C4-2B (cell line): ENCODE data around the gene EHBP1.

Experiments
- H3K27ac ChIP-seq: fragments of 450-650 bp; 2 replicates; pipeline ENCODE4 v1.5.1; 2017
- ZFX ChIP-seq: fragments of 450-650 bp; IDR thresholded peaks from 2 replicates; pipeline ENCODE4 v1.6.1; 2017
- TF ChIP-seq, protein P1 (sequence below): fragments of 450-650 bp; conservative IDR thresholded peaks from 2 replicates; pipeline ENCODE4 v1.5.1; 2017; ENCODE audit warnings: mild to moderate bottlenecking

EHBP1 gene

DNA sequence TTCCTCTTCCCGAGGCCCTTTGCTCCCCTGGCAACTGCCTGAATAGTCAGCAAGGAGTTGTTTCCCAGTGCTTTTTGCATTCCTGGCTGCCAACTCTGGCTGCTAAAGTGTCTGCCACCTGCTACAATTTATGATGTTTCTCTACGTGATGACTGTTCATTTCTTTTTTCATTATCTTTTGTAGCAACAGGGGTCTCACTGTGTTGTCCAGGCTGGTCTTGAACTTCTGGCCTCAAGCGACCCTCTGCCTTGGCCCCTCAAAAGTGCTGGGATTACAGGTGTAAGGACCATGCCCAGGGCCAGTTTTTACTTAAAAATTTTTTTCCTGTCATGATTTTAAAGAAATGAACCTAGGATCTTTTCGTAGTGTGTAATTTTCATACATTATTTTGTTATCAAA, 11.3 kb downstream of the EHBP1 start:
- TF ChIP-seq, protein P1, sequence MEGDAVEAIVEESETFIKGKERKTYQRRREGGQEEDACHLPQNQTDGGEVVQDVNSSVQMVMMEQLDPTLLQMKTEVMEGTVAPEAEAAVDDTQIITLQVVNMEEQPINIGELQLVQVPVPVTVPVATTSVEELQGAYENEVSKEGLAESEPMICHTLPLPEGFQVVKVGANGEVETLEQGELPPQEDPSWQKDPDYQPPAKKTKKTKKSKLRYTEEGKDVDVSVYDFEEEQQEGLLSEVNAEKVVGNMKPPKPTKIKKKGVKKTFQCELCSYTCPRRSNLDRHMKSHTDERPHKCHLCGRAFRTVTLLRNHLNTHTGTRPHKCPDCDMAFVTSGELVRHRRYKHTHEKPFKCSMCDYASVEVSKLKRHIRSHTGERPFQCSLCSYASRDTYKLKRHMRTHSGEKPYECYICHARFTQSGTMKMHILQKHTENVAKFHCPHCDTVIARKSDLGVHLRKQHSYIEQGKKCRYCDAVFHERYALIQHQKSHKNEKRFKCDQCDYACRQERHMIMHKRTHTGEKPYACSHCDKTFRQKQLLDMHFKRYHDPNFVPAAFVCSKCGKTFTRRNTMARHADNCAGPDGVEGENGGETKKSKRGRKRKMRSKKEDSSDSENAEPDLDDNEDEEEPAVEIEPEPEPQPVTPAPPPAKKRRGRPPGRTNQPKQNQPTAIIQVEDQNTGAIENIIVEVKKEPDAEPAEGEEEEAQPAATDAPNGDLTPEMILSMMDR, result no peak
- no peak for TF ChIP-seq ZFX
- no peak overlapping the region for H3K27ac ChIP-seq

DNA sequence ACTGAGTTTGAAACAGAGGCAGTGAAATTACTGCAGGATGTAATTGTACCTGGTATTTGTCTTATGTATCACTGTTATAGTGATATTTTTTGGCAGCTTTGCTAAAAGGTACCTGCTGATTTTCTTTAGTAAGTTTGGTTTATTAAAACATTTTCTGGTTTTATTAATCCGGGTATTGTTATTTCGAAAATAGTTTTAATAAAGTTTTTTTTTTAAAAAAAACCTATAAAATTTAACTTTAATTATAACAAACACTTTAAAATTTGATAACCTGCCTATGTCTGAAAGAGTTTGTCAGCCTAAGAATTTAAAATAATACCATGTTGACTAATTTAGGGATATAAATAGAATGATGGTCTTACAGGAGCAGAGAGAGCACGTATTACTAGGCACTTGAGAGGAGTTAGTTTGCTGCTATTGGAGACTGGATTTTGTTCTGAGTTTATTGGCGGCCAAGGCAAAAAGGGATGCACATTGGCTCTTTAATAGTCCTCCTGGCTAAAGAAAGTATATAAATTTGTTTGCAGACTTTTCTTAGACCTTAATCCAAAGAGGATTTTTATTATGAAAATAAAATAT, 12.1 kb downstream of the EHBP1 start:
- H3K27ac ChIP-seq, result no peak overlapping the region
- TF ChIP-seq ZFX, result no peak
- TF ChIP-seq, protein P1, result no peak

DNA sequence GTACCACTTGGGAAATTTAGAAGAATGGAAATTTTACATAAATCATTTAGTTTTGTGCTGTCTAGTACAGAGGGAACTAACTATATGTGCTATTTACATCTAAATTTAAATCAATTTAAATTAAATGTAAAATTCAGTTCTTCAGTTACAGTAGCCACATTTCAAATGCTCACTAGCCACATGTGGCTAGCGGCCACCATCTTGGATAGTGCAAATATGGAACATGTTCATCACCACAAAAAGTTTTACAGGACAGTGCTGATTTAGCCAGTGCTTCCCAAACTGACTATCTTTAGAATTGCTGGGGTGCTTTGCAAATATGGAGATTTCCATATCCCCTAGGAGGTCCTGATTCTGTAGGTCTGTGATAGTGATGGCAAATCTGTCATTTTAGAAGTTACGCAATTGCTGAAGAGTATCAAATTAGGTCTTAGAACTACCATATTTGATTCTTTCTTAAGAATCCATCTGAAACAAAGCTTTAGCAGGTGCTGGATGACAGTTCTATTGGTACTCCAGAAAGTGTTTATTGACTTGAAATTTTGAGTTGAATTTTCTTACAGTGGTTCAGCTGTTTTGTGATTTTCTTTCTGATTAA, 12.8 kb downstream of the EHBP1 start:
- no peak for TF ChIP-seq ZFX
- no peak overlapping the region for H3K27ac ChIP-seq

DNA sequence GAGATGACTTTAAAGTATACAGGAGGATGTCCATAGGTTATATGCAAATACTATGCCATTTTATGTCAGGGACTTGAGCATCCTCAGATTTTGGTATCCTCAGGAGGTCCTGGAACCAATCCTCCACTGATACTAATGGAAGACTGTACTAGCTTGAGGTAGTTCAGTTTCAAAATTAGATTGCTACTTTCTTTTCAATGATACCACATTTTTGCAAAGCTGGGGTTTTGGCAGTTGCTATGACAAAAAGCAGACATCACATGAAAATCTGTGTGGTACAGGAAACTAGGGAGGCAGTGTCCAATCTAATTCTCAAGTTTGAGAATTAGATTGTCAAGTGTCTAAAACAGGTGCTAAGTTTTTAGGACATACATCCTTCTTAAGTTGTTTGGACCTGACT, 14.2 kb downstream of the EHBP1 start:
- no peak for TF ChIP-seq ZFX
- TF ChIP-seq, protein P1, result no peak
- no peak overlapping the region for H3K27ac ChIP-seq

DNA sequence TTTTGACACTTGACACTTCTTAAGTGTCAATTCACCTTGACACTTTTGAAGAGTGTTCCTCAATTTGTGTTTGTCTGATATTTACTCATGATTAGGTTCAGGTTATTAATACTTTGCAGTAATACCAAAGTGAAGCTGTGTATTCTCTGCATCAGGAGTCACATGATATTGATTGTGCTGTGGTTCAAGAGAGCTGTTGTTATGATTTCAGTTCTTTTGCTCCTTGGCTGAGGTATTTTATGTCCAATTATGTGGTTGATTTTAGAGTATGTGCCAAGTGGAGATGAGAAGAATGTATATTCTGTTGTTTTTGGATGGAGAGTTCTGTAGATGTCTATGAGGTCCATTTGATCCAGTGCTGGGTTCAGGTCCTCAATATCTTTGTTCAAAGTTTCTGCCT, 17.2 kb downstream of the EHBP1 start:
- TF ChIP-seq ZFX, result no peak
- TF ChIP-seq, protein P1, result no peak
- no peak overlapping the region for H3K27ac ChIP-seq

DNA sequence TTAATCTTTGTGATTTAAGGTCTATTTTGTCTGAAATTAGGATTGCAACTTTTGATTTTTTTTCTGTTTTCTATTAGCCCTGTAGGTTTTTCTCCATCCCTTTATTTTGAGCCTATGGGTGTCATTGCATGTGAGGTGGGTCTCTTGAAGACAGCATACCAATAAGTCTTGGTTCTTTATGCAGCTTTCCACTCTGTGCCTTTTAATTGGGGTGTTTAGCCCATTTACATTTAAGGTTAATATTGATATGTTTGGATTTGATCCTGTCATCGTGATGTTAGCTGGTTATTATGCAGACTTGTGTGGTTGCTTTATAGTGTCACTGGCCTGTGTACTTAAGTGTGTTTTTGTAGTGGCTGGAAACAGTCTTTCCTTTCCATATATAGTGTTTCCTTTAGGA, 17.7 kb downstream of the EHBP1 start:
- no peak overlapping the region for H3K27ac ChIP-seq
- TF ChIP-seq, protein P1, result no peak
- no peak for TF ChIP-seq ZFX

DNA sequence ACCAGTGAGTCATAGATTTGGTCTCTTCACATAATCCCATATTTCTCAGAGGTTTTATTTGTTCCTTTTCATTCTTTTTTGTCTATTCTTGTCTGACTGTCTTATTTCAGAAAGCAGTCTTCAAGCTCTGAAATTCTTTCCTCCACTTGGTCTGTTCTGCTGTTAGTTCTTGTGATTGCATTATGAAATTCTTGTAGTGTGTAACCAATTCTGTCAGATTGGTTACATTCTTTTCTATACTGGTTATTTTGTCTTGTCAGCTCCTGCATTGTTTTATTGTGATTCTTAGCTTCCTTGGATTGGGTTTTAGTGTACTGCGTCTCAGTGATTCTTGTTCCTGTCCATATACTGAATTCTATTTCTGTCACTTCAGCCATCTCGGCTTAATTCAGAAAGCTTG, 18.6 kb downstream of the EHBP1 start:
- TF ChIP-seq, protein P1, result no peak
- TF ChIP-seq ZFX, result no peak
- H3K27ac ChIP-seq, result no peak overlapping the region
